Measurements from ENCODE around the gene DNPH1.

The DNPH1 gene

GRCh38 chr6:43181942-43182860 is 47.1 kb downstream of the DNPH1 start, which contains the start of gene CUL9:
Gene CUL9 (plus strand): TSS chr6:43182196. CDS start chr6:43184311, 2,115 bp downstream.
- peak; percentile 38 for DNase-seq (ENCODE audit: low read depth)
- no peak for TF ChIP-seq CTCF (IDR thresholded peaks at IDR 0.05; ENCODE audit: low read depth, low read length, missing control alignments)
- peak within 1 kb of the TSS; percentile 63 for H3K4me3 ChIP-seq (ENCODE audit: low read depth, low read length)

- peak overlapping the region; percentile 63 for H3K4me3 ChIP-seq (ENCODE audit: low read depth, low read length)
- no peak for TF ChIP-seq CTCF (IDR thresholded peaks at IDR 0.05; ENCODE audit: low read depth, low read length, missing control alignments)
- DNase-seq (ENCODE audit: low read depth): no peak
These were observed 47.7 kb downstream of the DNPH1 start for GRCh38 chr6:43181621-43181941.

GRCh38 chr6:43180985-43181384 is 48.3 kb downstream of the DNPH1 start:
- no peak for DNase-seq (ENCODE audit: low read depth)
- TF ChIP-seq CTCF (IDR thresholded peaks at IDR 0.05; ENCODE audit: low read depth, low read length, missing control alignments): no peak
- no peak overlapping the region for H3K4me3 ChIP-seq (ENCODE audit: low read depth, low read length)

- no peak overlapping the region for H3K4me3 ChIP-seq (ENCODE audit: low read depth, low read length)
- no peak for DNase-seq (ENCODE audit: low read depth)
- TF ChIP-seq CTCF (IDR thresholded peaks at IDR 0.05; ENCODE audit: low read depth, low read length, missing control alignments): no peak
These were observed 49.2 kb downstream of the DNPH1 start for GRCh38 chr6:43180058-43180457.

- no peak for TF ChIP-seq CTCF (IDR thresholded peaks at IDR 0.05; ENCODE audit: low read depth, low read length, missing control alignments)
- H3K4me3 ChIP-seq (ENCODE audit: low read depth, low read length): no peak overlapping the region
- DNase-seq (ENCODE audit: low read depth): no peak
These were observed 50.1 kb downstream of the DNPH1 start for GRCh38 chr6:43178951-43179830.

GRCh38 chr6:43178150-43178549 is 51.1 kb downstream of the DNPH1 start:
- no peak overlapping the region for H3K4me3 ChIP-seq (ENCODE audit: low read depth, low read length)
- no peak for DNase-seq (ENCODE audit: low read depth)
- TF ChIP-seq CTCF (IDR thresholded peaks at IDR 0.05; ENCODE audit: low read depth, low read length, missing control alignments): no peak
